Measurements from ENCODE around the gene FAM98C.

DNA sequence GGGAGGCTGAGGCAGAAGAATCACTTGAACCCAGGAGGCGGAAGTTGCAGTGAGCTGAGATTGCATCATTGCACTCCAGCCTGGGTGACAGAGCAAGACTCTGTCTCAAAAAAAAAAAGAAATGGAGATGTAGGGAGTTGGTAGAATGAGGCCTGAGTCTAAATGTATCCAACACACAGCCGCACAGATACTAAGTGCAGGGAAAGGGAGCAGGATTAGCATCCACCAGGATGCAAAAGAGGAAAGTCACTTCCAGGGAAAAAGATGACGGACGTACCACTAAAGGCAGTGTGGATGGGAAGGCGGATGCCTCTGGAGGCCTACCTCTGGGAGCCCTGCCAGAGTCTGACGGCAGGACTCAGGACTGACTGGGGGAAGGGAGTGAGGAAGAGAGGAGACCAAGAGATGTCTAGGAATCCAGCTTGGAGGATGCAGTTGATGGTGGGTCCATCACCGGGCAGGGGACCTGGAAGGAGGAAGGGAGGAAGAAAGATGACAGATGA, 6.8 kb downstream of the FAM98C start:
- TF ChIP-seq, protein P1, sequence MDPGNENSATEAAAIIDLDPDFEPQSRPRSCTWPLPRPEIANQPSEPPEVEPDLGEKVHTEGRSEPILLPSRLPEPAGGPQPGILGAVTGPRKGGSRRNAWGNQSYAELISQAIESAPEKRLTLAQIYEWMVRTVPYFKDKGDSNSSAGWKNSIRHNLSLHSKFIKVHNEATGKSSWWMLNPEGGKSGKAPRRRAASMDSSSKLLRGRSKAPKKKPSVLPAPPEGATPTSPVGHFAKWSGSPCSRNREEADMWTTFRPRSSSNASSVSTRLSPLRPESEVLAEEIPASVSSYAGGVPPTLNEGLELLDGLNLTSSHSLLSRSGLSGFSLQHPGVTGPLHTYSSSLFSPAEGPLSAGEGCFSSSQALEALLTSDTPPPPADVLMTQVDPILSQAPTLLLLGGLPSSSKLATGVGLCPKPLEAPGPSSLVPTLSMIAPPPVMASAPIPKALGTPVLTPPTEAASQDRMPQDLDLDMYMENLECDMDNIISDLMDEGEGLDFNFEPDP (CRISPR knock-in tag; conservative IDR thresholded peaks at IDR 0.05), result no peak
- TF ChIP-seq ZIK1 (CRISPR knock-in tag; IDR thresholded peaks at IDR 0.05; ENCODE audit: borderline replicate concordance, low read depth), result no peak
- TF ChIP-seq, protein P2, sequence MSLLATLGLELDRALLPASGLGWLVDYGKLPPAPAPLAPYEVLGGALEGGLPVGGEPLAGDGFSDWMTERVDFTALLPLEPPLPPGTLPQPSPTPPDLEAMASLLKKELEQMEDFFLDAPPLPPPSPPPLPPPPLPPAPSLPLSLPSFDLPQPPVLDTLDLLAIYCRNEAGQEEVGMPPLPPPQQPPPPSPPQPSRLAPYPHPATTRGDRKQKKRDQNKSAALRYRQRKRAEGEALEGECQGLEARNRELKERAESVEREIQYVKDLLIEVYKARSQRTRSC (CRISPR knock-in tag; IDR thresholded peaks at IDR 0.05; ENCODE audit: low read depth), result no peak
- TF ChIP-seq SIN3A (IDR thresholded peaks at IDR 0.05; ENCODE audit: borderline replicate concordance, low read depth, low read length), result no peak
- no peak for TF ChIP-seq JUNB (CRISPR knock-in tag; IDR thresholded peaks at IDR 0.05; ENCODE audit: borderline replicate concordance)
- TF ChIP-seq, protein P3, sequence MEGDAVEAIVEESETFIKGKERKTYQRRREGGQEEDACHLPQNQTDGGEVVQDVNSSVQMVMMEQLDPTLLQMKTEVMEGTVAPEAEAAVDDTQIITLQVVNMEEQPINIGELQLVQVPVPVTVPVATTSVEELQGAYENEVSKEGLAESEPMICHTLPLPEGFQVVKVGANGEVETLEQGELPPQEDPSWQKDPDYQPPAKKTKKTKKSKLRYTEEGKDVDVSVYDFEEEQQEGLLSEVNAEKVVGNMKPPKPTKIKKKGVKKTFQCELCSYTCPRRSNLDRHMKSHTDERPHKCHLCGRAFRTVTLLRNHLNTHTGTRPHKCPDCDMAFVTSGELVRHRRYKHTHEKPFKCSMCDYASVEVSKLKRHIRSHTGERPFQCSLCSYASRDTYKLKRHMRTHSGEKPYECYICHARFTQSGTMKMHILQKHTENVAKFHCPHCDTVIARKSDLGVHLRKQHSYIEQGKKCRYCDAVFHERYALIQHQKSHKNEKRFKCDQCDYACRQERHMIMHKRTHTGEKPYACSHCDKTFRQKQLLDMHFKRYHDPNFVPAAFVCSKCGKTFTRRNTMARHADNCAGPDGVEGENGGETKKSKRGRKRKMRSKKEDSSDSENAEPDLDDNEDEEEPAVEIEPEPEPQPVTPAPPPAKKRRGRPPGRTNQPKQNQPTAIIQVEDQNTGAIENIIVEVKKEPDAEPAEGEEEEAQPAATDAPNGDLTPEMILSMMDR (CRISPR knock-in tag; IDR thresholded peaks at IDR 0.05), result no peak
- TF ChIP-seq ZNF274 (CRISPR knock-in tag; IDR thresholded peaks at IDR 0.05), result no peak
- TF ChIP-seq, protein P4, sequence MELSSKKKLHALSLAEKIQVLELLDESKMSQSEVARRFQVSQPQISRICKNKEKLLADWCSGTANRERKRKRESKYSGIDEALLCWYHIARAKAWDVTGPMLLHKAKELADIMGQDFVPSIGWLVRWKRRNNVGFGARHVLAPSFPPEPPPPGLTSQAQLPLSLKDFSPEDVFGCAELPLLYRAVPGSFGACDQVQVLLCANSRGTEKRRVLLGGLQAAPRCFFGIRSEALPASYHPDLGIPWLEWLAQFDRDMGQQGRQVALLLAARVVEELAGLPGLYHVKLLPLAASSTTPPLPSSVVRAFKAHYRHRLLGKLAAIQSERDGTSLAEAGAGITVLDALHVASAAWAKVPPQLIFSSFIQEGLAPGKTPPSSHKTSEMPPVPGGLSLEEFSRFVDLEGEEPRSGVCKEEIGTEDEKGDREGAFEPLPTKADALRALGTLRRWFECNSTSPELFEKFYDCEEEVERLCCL (CRISPR knock-in tag; IDR thresholded peaks at IDR 0.05; ENCODE audit: borderline replicate concordance), result no peak
- no peak for TF ChIP-seq TGIF2 (CRISPR knock-in tag; IDR thresholded peaks at IDR 0.05)
- no peak for TF ChIP-seq RELA (CRISPR knock-in tag; IDR thresholded peaks at IDR 0.05)
